GM18519 (cell line): ENCODE data around the gene LRP1B.

ENCODE experiments used
- ATAC-seq: cut with Tn5 transposase; IDR thresholded peaks from one replicate; pipeline ENCODE4 v1.9.1; 2021; ENCODE audit warnings: mild to moderate bottlenecking, moderate library complexity; ENCODE audit not compliant: unreplicated experiment, low FRiP score

LRP1B gene

DNA sequence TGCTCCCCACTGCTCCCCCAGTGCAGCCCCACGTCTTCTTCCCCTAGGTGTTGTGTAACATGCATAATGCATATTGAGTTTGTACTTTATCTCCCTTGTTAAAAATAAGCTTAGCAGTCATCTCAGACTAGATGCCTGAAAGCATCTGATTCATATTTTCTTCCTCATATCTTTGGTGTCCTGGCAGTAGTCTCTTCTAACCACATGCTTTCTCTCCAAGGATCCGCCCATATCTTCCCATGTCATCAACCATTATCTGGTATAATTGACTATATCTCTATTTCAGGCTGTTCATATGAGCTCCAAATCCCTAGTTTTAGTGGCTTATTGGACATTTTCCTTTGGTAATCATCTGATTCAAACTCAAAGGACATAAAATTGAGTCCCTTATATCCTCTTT lies 426.3 kb downstream of the LRP1B start:
- no peak for ATAC-seq

DNA sequence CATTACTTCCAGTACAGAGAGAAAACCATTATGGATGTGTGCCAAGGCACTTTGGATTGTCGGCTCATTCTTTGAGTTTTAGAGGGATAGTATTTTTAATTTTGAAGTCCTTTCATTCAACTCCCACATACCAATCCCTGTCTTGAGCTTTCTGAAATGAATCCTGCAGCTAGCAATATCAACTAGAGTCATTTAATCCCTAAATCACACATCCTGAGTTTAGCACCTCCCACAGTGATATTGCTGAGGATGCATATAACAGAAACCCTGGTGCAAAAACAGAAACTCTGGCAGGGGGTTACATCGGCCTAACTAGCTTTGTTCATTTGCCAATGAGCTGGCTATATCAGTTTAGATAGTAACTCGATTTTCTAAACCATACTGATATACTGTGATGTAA lies 427.3 kb downstream of the LRP1B start:
- no peak for ATAC-seq

DNA sequence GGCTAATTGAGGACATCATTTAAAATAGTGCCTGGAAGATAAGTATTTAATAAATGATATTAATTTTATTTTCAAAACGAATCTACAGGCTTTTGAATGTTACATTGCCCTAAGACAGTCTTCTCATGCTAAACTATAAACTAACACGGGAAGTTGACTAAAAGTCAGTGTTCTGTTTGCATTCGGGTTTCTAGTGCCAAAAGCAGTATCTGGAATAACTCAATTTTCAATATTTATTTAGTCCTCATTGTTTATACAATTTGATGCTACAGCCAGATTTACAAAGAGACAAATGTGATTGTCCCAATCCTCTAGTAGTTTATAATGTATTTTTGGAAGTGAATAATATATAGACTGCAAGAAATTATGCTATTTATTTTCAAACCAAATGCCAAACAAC lies 429.2 kb downstream of the LRP1B start:
- ATAC-seq: no peak

DNA sequence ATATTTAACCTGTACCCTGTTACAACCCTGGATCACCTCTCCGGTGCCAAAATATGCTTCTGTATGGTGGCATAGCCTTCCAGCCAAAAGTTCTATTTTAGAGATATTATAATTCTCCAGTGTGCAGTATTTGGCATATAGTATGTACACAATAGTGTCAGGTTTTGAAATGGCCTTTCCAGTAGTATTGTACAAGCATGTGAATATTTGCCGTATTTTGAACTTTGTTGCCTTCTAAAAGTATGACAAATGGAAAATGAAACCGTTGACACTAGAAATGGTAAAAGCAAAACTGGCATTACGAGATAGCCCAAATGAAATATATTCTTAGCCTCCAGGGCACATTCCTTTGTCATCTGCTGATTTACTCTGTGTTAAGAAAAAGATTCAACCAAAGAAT lies 431.2 kb downstream of the LRP1B start:
- no peak for ATAC-seq

DNA sequence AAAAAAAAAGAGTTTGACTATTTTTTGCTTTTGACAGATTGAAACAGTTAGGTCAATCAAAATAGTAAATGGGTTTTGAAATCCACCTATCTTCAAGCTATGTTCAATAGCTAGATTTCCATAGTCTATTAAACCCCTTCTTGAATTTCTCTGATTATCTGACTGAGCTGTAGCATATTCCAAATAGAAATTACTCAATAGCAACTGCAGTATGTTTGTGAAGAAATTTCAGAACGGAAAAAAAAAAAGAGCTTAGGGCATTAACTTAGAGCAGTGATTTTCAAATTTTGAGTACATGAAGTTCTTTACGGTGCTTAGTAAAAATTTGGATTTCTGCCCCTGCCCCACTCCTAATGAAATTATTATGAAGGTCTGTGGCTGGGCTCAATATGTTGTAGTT lies 432.3 kb downstream of the LRP1B start:
- ATAC-seq: no peak

DNA sequence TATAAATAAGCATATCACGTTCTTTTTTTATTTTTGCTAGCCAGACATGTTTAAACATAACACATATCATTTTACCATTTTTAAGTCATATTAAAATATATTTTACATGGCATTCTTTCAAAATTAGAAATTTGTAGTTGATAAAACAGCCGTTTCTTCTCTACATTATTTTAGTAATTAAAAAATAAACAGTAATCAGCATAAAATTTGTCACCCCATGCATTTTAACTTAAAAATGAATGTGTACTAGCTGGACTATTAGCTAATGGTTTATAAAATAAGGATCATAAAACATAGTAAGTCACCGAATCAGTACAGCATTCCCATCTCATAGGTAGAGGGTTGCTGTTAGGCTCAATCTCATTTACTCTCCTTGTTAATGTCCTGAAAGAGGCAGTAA lies 433.8 kb downstream of the LRP1B start:
- ATAC-seq: no peak

DNA sequence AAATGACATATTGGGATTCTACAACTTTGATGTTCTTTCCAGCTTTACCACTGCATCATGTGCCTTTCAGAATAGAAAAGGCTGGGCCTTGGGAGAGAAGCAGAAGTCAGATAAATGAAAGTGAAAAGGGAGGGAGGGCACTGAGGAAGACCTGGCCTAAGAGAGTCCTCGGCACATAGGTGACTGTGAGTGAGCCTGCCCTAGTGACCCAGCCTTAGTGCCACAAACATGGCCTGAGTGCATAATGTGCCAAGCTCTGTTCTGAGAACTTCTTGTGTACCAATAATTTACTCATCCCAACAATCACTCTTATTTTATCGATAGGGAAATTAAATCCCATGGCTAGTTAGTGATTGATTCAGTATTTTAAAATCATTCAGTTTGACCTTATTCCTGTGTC lies 436.6 kb downstream of the LRP1B start:
- ATAC-seq: no peak

DNA sequence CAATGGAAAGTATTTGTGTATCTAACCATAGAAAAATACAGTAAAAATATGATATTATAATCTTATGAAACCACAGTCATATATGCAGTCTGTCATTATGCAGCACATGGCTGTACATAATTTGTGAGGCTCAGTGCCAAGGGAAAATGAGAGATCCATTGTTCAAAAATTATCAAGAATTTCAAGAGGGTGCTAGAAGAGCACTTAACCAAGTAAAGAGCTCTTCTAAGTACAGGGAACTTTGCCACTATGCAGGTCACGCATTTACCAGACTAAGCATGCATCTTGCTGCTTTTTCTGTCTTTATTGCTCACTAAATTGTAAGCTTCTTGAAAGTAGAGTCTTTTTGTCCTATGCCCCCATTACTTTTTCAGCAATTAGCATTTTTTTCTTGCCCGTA lies 438.0 kb downstream of the LRP1B start:
- ATAC-seq: no peak

DNA sequence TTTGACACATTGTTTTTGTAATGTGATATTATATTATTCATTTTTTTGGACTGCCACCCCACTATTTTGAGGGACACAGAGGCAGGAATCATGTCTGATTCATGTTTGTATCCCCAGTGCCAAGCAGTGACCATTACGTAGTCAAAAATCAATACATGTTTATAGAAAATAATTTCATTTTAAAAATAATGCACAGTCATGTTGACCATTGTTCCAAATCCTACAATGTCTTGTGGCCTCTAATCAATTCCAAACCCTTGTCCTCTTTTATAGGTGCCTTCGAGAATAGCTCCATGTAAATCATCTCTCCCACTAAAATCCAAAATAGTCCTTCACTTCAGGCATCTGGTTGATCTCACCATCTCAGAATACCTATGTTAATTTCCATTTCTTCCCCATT lies 454.7 kb downstream of the LRP1B start:
- ATAC-seq: no peak

DNA sequence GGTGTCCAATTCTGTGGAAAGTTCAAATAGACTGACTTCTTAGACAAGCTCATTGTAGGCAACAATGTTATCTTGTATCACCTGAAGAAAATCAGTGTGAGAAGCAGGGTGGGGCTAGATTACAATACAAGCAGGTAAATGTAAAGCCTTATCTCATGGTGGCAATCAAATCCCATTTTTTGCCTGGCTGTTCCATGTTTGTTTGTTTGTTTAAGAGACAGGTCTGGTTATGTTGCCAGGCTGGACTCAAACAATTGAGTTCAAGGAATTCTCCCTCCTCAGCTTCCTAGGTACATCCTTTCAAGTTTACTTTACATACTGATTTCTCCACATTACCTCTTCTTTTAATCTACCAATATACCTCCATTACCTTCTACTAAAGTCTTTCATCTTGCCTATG lies 464.6 kb downstream of the LRP1B start:
- ATAC-seq: no peak

DNA sequence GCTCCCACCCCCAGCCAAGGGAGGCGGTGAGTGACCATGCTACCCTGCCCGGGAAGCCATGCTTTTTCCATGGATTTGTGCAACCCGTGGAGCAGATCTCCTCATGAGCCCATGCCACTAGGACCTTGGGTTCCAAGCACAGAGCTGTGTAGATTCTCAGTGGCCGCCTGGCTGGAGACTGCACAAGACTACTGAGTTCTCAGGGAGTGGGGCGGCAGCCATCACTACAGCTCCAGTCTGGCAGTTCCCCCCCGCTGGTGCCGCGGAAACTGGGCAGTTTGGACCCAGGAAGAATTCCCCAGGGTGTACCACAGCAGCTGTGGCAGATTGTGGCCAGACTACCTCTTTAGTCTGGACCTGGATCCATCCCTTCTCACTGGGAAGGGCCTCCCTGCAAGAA lies 470.6 kb downstream of the LRP1B start:
- ATAC-seq: no peak

DNA sequence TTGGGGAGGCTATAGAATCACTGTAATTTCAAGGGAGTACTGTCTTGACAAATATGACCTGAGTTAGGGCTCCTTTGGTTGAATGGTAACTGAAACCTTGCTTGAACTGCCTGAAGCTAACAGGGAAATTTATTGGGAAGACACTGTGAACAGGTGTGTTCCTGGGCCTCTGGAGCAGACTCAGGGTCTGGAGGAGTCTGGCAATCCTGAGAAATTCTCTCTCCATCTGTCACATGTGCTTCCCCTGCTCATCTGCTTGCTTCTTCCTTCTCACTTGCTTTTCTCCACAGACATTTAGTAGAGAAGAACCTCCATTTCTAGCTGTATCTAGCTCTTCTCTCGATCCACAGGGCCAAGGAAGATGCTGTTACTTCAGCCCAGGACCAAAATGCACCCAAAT lies 476.5 kb downstream of the LRP1B start:
- ATAC-seq: no peak

DNA sequence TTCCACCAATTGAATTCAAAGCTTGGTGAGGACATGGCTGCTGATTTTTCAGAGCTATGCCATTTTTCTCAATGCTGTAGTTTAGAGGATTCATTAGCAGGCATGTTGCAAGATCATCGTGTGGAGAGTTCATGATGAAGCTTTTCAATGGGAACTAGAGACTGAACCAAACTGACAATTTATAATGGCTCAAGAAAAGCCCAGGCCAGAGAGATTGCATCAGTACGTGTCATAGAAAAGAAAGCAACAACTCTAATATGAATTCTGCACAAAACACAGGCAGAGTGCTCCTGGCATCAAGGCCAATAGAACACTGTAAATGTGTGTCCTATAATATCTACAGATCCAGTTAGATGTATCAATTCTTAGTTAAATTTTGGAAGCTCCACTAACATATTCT lies 477.6 kb downstream of the LRP1B start:
- ATAC-seq: no peak

DNA sequence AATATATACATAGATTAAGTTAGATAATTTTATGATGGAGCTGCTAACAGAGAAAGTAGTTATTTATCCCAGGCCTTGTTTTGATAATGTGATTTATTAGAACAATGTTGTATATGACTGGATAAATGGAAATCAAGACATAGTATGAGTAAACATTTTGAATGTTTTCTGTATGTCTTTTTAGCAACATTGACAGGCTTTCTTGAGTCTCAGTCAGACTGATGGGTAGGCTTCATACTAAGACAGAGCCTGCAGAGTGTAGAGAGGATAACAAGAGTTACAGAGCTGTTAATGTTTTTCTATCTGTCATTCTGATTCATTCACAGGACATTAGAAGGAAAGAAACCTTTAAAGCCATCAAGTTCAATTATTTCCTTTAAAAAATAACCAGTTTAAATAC lies 478.5 kb downstream of the LRP1B start:
- ATAC-seq: no peak

DNA sequence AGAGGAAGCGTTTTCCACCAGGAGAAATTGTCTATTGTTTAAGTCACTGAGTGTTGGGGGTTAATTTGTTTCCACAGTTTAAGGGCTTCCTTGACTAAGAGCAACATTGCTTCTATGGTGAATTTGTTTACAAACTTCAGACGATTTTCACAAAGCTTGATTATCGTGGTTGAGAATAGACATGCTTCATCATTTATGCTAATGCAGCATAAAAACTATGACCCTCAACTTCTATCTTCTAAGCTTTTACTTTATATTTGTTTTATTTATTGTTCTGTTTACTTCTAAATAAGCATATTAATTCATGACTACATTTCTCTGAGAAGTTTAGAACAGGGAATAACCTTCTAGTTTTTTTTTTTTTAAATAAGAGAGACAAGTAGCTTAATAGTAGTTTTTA lies 483.5 kb downstream of the LRP1B start:
- ATAC-seq: no peak

DNA sequence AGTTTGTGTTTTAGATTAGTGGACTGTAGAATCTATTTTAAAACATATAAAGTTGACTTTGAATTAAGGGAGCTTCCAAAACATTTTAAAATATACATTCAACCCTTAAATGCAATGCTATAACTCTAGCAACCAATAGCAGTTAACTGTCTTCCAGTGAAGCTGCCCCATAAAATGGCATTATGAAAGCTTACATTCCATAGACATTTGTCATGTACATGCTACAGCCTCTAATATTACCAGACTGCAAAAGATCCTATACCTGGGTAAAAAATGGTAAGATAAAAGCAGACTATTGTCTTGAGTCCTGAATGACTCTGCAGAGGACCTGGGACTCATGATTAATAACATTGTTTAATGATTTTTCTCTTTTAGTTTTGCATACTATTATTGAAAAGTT lies 489.4 kb downstream of the LRP1B start:
- ATAC-seq: no peak

DNA sequence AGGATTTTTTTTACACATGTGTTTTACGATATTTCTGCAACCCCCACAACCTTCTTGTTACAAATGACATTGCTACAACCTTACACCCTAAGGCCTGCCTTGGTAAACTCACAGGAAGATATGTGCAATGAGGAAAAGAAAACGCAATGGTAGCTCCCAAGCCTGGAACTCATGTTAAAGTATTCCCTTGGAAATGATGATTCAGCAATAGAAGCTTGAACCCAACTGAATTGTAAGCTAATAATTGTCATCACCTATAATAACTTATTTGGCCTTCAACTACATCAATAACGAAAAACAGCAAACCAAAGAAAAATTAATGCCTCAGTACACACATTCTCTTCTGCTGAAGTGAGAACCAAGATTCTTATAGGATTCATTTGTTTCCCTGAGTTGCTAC lies 491.0 kb downstream of the LRP1B start:
- ATAC-seq: no peak

DNA sequence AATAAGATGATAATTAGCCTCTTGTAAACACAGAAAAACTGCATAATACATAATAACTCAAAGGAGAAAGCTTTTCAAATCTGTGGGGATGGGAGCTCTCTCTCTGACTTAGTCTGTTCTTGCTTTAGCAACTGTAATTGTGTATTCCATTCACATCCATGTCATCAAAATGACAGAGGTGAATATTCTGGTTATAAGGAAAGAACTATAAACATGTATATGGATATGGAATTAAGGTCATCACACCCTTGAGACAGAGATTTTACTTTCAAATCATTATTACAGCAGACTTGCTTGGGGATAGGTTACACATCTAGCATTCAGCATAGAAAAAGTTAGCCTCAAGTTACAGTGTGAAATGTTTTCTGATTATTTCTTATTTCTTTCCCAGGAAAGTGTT lies 497.7 kb downstream of the LRP1B start:
- no peak for ATAC-seq

DNA sequence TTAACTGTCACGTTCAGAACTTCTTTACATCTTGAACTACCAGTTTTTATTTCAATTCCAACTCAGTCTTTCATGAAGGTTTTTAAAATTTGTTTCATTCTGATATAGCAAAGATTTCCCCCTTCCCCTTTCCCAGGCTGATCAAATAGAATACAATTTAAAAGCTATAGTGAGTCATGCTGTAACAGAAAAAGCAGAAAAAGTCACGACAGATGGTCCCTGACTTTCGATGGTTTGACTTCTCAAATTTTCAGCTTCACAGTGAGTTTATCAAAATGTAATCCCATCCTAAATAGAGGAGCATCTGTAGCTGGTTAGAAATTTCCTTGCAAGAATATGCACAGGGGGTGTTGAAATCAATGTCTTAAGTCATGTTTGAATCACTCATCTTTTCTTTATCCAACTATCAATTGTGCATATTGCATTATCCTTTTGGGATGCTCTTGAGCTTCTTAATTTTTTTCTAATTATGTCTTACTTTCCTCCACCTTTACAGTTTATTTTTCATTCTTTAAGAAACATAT lies 500.3 kb downstream of the LRP1B start:
- no peak for ATAC-seq

DNA sequence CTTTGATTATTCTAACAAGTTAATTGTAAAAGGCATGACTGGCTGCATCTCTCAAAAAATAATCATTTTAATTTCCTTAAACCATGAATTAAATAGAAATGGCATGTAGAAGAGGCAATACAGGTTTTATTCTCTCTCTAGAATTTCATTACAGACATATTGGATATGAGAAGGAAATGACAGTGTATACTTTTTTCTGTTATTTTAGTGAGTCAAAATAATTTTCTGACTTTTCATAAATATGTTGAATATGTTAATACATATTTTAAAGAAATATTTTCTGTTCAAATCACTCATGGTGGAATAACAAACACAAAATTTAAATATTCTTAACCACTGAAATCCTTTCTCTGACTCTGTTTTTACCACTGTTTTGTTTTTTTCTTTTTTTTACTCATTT lies 510.4 kb downstream of the LRP1B start:
- ATAC-seq: no peak

DNA sequence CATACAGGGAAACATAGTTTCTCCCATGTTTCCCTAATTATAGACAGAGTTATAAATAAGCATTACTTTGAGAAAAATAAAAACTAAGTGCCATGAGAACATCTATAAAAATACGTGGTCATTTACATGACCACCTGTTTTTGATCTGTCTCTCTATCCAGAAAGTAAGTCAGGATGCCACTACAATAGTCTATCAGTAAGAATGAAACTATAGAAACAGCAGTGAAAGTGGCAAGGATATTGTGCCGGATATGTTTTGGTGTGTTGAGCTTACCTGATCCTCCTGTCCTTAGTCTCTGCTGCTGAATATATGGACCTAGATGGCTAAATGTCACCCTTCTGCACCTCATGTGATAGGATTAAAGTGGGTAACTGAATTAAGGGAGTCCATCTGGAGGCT lies 512.4 kb downstream of the LRP1B start:
- no peak for ATAC-seq

DNA sequence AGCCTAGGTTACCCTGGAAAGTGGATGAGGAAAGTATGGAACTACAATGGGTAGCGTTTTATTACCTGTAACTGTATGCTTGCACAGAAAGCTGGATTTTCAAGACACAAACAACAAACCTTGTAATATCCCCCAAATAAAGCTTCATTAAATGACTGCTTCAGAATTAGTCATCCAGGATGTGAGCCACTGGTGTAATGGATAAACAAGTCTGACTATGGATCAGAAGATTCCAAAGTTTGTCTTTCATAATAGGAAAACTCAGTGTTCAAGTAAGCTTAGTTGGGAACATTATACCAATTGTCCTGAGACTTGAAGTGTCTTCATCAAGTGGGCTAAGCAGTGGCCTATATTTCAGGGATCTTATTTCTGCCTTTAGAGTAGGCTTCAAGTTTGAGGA lies 518.8 kb downstream of the LRP1B start:
- no peak for ATAC-seq

DNA sequence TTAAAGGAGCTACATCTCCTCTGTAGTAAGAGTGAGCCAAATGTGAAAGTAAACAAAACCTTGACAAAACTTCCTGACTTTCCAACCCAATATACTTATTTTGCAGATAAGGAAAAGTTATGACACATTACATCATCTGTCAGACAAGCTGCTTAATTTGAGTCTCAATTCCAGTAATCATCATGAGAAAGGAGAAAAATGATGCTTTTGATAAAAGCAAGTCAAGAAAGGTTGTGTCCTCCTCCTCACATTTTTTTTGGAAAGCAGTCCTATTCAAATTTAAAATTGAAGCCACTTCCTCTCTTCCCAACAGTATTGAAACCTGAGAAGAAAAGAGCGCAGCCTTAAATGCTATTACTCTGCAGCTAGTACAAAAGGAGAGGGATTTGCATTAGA lies 519.6 kb downstream of the LRP1B start:
- ATAC-seq: no peak
